ENCODE measurements around the gene P3H1. TPM values are rescaled to one million over a fixed set of nuclear protein-coding genes. Genes with fewer than 3 reads are reported as not detected.

The P3H1 gene
- total and polyA plus RNA-seq, 2 of the 13 experiments (the other 11 are each of a cell fraction or from before 2014, with no cell fraction given): 64.6 to 120 TPM

DNA sequence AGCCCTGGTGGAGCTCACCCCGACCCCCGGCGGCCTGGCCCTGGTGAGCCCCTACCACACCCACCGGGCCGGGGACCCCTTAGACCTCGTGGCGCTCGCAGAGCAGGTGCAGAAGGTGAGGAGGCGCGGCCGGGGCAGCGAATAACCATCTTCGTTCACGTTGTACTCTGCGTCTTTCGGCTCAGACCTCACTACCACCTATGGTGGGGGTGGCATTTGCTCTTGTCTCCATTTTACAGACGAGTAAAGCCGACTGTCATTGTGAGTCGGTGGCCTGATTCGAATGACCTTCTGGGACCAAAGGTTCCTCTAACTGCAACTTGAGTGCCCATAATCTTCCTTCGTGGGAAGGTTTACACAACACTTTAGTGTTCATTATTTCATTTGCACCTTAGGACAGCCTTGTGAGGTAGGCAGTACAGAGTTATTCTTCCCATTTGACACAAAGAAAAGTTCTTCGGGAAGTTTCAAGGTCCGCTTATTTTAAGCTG lies 727 bp upstream of the P3H1 start (continued):
- TF ChIP-seq HMGXB3 (CRISPR knock-in tag; IDR thresholded peaks at IDR 0.05; ENCODE audit: borderline replicate concordance) (peak; percentile 6; the same call in 1 of the 2 replicates), ZNF282 (IDR thresholded peaks at IDR 0.05; ENCODE audit: partially characterized antibody) (no peak), ZNF501 (CRISPR knock-in tag; IDR thresholded peaks at IDR 0.05) (peak; percentile 4; the same call in 1 of the 2 replicates), E2F5 (CRISPR knock-in tag; conservative IDR thresholded peaks at IDR 0.05) (0 out of 2 replicates have a peak, but pooled peaks have one; percentile 8), SP2 (CRISPR knock-in tag; IDR thresholded peaks at IDR 0.05) (no peak), MAFG (CRISPR knock-in tag; IDR thresholded peaks at IDR 0.05) (no peak), KDM2A (CRISPR knock-in tag; IDR thresholded peaks at IDR 0.05; ENCODE audit: borderline replicate concordance, low read depth) (peak; percentile 56; the same call in 1 of the 2 replicates), ZNF770 (CRISPR knock-in tag; IDR thresholded peaks at IDR 0.05) (0 out of 2 replicates have a peak, but pooled peaks have one; percentile 1), ZNF710 (CRISPR knock-in tag; IDR thresholded peaks at IDR 0.05; ENCODE audit: borderline replicate concordance) (0 out of 2 replicates have a peak, but pooled peaks have one; percentile 10), GZF1 (CRISPR knock-in tag; IDR thresholded peaks at IDR 0.05) (peak; percentile 55; the same call in 1 of the 2 replicates), POLR2G (IDR thresholded peaks at IDR 0.05; ENCODE audit: low read depth, low read length) (no peak), POGK (CRISPR knock-in tag; conservative IDR thresholded peaks at IDR 0.05) (peak; percentile 82), ZNF382 (CRISPR knock-in tag; IDR thresholded peaks at IDR 0.05; ENCODE audit: borderline replicate concordance) (no peak)
- TF ChIP-seq, protein P1, sequence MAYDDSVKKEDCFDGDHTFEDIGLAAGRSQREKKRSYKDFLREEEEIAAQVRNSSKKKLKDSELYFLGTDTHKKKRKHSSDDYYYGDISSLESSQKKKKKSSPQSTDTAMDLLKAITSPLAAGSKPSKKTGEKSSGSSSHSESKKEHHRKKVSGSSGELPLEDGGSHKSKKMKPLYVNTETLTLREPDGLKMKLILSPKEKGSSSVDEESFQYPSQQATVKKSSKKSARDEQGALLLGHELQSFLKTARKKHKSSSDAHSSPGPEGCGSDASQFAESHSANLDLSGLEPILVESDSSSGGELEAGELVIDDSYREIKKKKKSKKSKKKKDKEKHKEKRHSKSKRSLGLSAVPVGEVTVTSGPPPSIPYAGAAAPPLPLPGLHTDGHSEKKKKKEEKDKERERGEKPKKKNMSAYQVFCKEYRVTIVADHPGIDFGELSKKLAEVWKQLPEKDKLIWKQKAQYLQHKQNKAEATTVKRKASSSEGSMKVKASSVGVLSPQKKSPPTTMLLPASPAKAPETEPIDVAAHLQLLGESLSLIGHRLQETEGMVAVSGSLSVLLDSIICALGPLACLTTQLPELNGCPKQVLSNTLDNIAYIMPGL (CRISPR knock-in tag; IDR thresholded peaks at IDR 0.05; ENCODE audit: borderline replicate concordance in 1 of 2, low read depth in 1 of 2): peak in 1 of 2 experiments; percentile 15; a peak in 1 of 4 replicates

Measured in HepG2 (cell line).